GM21515 (cell line): ENCODE data around the gene MLLT11.

Experiments
- ATAC-seq: cut with Tn5 transposase; IDR thresholded peaks from one replicate; pipeline ENCODE4 v1.9.1; 2021; ENCODE audit not compliant: unreplicated experiment

MLLT11 gene, protein sequence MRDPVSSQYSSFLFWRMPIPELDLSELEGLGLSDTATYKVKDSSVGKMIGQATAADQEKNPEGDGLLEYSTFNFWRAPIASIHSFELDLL

GRCh38 chr1:151060007-151060656, at the start of gene MLLT11:
MLLT11 (plus strand) TSS chr1:151060397; CDS start chr1:151067225, 6,828 bp downstream.
- ATAC-seq, result no peak

- ATAC-seq, result no peak
Observed at GRCh38 chr1:151011154-151011850, 48.9 kb upstream of the MLLT11 start.

GRCh38 chr1:151012684-151013471, 47.3 kb upstream of the MLLT11 start:
- no peak for ATAC-seq

DNA sequence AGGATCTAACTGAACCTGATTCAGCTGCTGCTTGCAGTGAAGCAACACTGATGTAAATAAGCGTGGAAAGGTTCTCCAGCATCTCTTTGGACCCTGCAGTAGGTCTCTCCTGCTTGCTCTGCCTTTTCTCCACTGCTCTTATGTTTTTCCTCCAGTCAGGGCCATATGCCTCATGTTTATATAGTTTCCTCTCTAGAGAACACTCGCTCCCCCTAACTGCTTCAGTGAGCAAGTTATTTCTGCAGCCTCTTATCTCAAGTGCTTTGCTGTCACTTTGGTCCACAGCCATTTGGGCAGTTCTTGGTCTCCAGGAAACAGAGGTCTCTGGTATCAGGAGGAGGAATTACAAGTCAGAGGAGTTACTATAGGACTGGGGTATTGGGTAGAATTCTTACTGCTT, 46.7 kb upstream of the MLLT11 start:
- ATAC-seq, result no peak

- no peak for ATAC-seq
Observed at GRCh38 chr1:151024540-151025146, 35.6 kb upstream of the MLLT11 start.

DNA sequence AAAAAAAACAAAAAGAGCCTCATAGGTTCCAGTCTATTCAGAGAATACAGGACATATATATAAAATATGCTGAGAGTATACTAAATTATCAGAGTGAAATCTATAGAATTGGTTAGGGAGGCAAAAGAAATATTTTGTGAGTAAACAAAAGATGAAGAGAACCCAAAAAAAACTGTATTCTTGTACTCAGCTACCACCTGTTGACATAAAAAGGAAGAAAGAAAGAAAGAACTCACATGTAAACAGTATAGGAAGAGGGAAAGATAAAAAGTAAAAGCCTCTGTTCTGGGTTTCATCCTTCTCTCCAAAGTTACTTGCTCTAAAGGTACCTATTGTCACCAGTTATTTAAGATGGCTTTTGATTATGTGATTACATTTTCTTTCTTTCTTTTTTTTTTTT, 33.7 kb upstream of the MLLT11 start:
- no peak for ATAC-seq

GRCh38 chr1:151032164-151032563, 28.0 kb upstream of the MLLT11 start:
- no peak for ATAC-seq

DNA sequence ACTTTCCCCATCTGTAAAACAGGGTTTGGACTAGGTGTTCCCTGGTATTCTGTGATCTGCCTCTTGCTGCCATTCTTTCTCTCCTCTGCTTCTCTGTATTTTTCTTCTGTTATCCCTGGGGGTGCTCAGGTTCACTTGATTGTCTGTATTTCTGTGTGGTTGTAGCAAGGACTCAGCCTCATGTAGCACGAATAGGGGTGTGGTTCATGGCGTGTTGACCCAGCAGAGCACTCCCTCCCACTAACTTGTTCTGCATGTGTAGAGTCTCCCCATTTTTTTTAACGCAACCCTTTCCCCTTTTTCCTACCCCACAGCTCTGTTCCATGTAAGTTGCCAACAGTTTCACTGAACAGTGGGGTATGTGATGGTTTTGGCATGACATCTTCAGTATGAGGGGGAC, 25.0 kb upstream of the MLLT11 start:
- no peak for ATAC-seq

GRCh38 chr1:151036356-151036755, 23.8 kb upstream of the MLLT11 start, which contains the start of gene BNIPL:
BNIPL (plus strand) TSS chr1:151036586; CDS start chr1:151036726, 140 bp downstream.
- ATAC-seq, result no peak

GRCh38 chr1:151037032-151037431, 23.2 kb upstream of the MLLT11 start:
- ATAC-seq, result no peak

- no peak for ATAC-seq
Observed at GRCh38 chr1:151039521-151039920, 20.7 kb upstream of the MLLT11 start.

GRCh38 chr1:151043163-151043562, 17.0 kb upstream of the MLLT11 start:
- no peak for ATAC-seq

DNA sequence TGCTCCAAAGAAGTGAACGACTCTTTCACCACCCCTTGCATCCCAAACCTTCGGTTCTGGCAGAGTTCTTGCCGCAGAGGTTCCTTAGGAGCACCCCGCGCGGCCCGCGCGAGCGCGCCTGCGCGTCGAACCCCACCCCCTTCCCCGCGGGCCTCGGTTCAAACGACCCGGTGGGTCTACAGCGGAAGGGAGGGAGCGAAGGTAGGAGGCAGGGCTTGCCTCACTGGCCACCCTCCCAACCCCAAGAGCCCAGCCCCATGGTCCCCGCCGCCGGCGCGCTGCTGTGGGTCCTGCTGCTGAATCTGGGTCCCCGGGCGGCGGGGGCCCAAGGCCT, 12.6 kb upstream of the MLLT11 start, which contains the start of gene C1orf56:
Gene C1orf56, plus strand, starts transcription at position 161 of the 334 bp plus-strand sequence. Its CDS starts 97 bp downstream, at position 258.
- ATAC-seq, result peak; percentile 51

GRCh38 chr1:151047925-151048644, 12.1 kb upstream of the MLLT11 start:
- ATAC-seq, result peak; percentile 52

DNA sequence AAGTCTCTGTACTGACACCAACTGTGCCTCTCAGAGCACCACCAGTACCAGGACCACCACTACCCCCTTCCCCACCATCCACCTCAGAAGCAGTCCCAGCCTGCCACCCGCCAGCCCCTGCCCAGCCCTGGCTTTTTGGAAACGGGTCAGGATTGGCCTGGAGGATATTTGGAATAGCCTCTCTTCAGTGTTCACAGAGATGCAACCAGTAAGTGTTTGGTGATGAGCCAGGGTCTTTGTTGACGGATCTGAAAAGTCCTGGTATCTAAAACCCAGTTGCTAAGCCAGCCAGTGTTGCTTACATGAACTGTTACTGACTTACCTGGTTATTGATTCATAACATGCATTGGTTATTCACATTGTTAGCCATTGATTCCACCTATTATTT, 11.6 kb upstream of the MLLT11 start:
- ATAC-seq, result no peak

GRCh38 chr1:151049458-151049857, 10.7 kb upstream of the MLLT11 start:
- ATAC-seq, result no peak

- no peak for ATAC-seq
Observed at GRCh38 chr1:151050051-151050688, 10.0 kb upstream of the MLLT11 start.

- no peak for ATAC-seq
Observed at GRCh38 chr1:151051356-151052009, 8.7 kb upstream of the MLLT11 start.

- no peak for ATAC-seq
Observed at GRCh38 chr1:151054971-151055547, 5.1 kb upstream of the MLLT11 start.
